B cell (primary cell): ENCODE data around the gene SCAI.

Experiments used
- CTCF ChIP-seq: fragments of 200-600 bp; IDR thresholded peaks from one replicate; pipeline ENCODE4 v1.8.0; 2022; ENCODE audit warnings: antibody characterized with exemption, mild to moderate bottlenecking
- EZH2 ChIP-seq: IDR thresholded peaks from 2 replicates; pipeline ENCODE4 v1.6.1; 2012; ENCODE audit warnings: borderline replicate concordance, low read depth, mild to moderate bottlenecking, moderate library complexity, low read length; ENCODE audit not compliant: insufficient read depth, poor library complexity, severe bottlenecking

- TF ChIP-seq EZH2 = no peak
- no peak for TF ChIP-seq CTCF
Measured at GRCh38 chr9:125024917-125025316, 118.4 kb downstream of the SCAI start.
